WTC11 (cell line): ENCODE data around the gene FKBP5.

ENCODE experiments used
- CTCF ChIP-seq: fragments of 200-600 bp; IDR thresholded peaks from 2 replicates; pipeline ENCODE4 v1.8.0; 2022; ENCODE audit warnings: antibody characterized with exemption
- E2F4 ChIP-seq: sonication (generic); formaldehyde crosslinking; IDR thresholded peaks from 2 replicates; pipeline ENCODE4 v1.8.1; 2022; ENCODE audit warnings: low read depth, mild to moderate bottlenecking, moderate library complexity, missing genetic modification reagents, borderline replicate concordance
- EMX1 ChIP-seq: fragments of 250-450 bp; sonication (Bioruptor Pico); IDR thresholded peaks from 2 replicates; pipeline ENCODE4 v1.8.0; 2021; ENCODE audit warnings: mild to moderate bottlenecking
- ETV6 ChIP-seq: sonication (generic); formaldehyde crosslinking; IDR thresholded peaks from 2 replicates; pipeline ENCODE4 v1.8.1; 2022; ENCODE audit warnings: mild to moderate bottlenecking, missing genetic modification reagents
- HMGXB4 ChIP-seq: sonication (generic); formaldehyde crosslinking; IDR thresholded peaks from 2 replicates; pipeline ENCODE4 v1.8.1; 2023; ENCODE audit warnings: mild to moderate bottlenecking, moderate library complexity, missing genetic modification reagents
- MAX ChIP-seq: sonication (generic); formaldehyde crosslinking; IDR thresholded peaks from 2 replicates; pipeline ENCODE4 v1.8.0; 2022; ENCODE audit warnings: mild to moderate bottlenecking, missing genetic modification reagents
- USF2 ChIP-seq: sonication (generic); formaldehyde crosslinking; IDR thresholded peaks from 2 replicates; pipeline ENCODE4 v1.8.1; 2023; ENCODE audit warnings: mild to moderate bottlenecking, missing genetic modification reagents, moderate library complexity
- ZNF138 ChIP-seq: sonication (generic); formaldehyde crosslinking; conservative IDR thresholded peaks from 2 replicates; pipeline ENCODE4 v1.8.1; 2022; ENCODE audit warnings: mild to moderate bottlenecking, moderate library complexity, missing genetic modification reagents
- ZNF263 ChIP-seq: sonication (generic); formaldehyde crosslinking; IDR thresholded peaks from 2 replicates; pipeline ENCODE4 v1.8.1; 2022; ENCODE audit warnings: low read depth, mild to moderate bottlenecking, moderate library complexity, missing genetic modification reagents
- ZNF317 ChIP-seq: sonication (generic); formaldehyde crosslinking; IDR thresholded peaks from 2 replicates; pipeline ENCODE4 v1.8.1; 2023; ENCODE audit warnings: low read depth, mild to moderate bottlenecking, moderate library complexity, missing genetic modification reagents, borderline replicate concordance

GRCh38 chr6:35589201-35589739, 99.4 kb downstream of the FKBP5 start:
- TF ChIP-seq CTCF (no peak), E2F4 (CRISPR knock-in tag) (no peak), ZNF317 (CRISPR knock-in tag) (no peak), EMX1 (CRISPR knock-in tag) (no peak), ZNF138 (CRISPR knock-in tag) (no peak), ZNF263 (CRISPR knock-in tag) (no peak), MAX (CRISPR knock-in tag) (no peak), ETV6 (CRISPR knock-in tag) (no peak), HMGXB4 (no peak), USF2 (CRISPR knock-in tag) (no peak)
